Measurements from ENCODE around the gene ZBTB1. TPM values are rescaled to one million over a fixed set of nuclear protein-coding genes. Genes with fewer than 3 reads are reported as not detected.

Gene ZBTB1
- total RNA-seq, 1 donor: 67.7 TPM

GRCh38 chr14:64561631-64562030 is 57.1 kb downstream of the ZBTB1 start:
- Histone ChIP-seq H3K4me2 (ENCODE audit: insufficient read depth, low read length) (no peak overlapping the region), H4K20me1 (ENCODE audit: insufficient read depth, low read length) (no peaks in the 10 kb centered on the region), H3K4me3 (ENCODE audit: insufficient read depth, low read length) (no peak overlapping the region), H3K4me1 (ENCODE audit: insufficient read depth, low read length) (no peaks in the 10 kb centered on the region), H3K36me3 (ENCODE audit: insufficient read depth, low read length) (no peaks in the 10 kb centered on the region), H2AFZ (ENCODE audit: low read length) (no peak overlapping the region), H3K79me2 (ENCODE audit: insufficient read depth, low read length) (no peaks in the 10 kb centered on the region), H3K9me3 (ENCODE audit: low read depth, low read length) (no peaks in the 10 kb centered on the region), H3K27ac (ENCODE audit: low read depth, low read length) (no peak overlapping the region), H3K27me3 (ENCODE audit: insufficient read depth, low read length) (no peaks in the 10 kb centered on the region)
- no peak for TF ChIP-seq CTCF (IDR thresholded peaks at IDR 0.05; ENCODE audit: extremely low read depth, low read depth, low read length)
- no peak for DNase-seq (ENCODE audit: insufficient read length, low spot score, missing footprints)

- Histone ChIP-seq H3K4me3 (ENCODE audit: insufficient read depth, low read length) (no peak overlapping the region), H4K20me1 (ENCODE audit: insufficient read depth, low read length) (no peaks in the 10 kb centered on the region), H3K36me3 (ENCODE audit: insufficient read depth, low read length) (no peaks in the 10 kb centered on the region), H3K79me2 (ENCODE audit: insufficient read depth, low read length) (no peaks in the 10 kb centered on the region), H3K27ac (ENCODE audit: low read depth, low read length) (no peak overlapping the region), H3K4me2 (ENCODE audit: insufficient read depth, low read length) (no peak overlapping the region), H3K27me3 (ENCODE audit: insufficient read depth, low read length) (no peaks in the 10 kb centered on the region), H3K4me1 (ENCODE audit: insufficient read depth, low read length) (no peaks in the 10 kb centered on the region), H2AFZ (ENCODE audit: low read length) (no peak overlapping the region), H3K9me3 (ENCODE audit: low read depth, low read length) (no peaks in the 10 kb centered on the region)
- TF ChIP-seq CTCF (IDR thresholded peaks at IDR 0.05; ENCODE audit: extremely low read depth, low read depth, low read length): no peak
- DNase-seq (ENCODE audit: insufficient read length, low spot score, missing footprints): no peak
Observed at GRCh38 chr14:64562436-64562835, 57.9 kb downstream of the ZBTB1 start.

GRCh38 chr14:64563696-64564095 is 59.1 kb downstream of the ZBTB1 start:
- Histone ChIP-seq H3K4me3 (ENCODE audit: insufficient read depth, low read length) (no peak overlapping the region), H2AFZ (ENCODE audit: low read length) (no peak overlapping the region), H3K9me3 (ENCODE audit: low read depth, low read length) (no peaks in the 10 kb centered on the region), H3K36me3 (ENCODE audit: insufficient read depth, low read length) (no peaks in the 10 kb centered on the region), H3K4me2 (ENCODE audit: insufficient read depth, low read length) (no peak overlapping the region), H4K20me1 (ENCODE audit: insufficient read depth, low read length) (no peaks in the 10 kb centered on the region), H3K4me1 (ENCODE audit: insufficient read depth, low read length) (peaks cover under 1% of the 10 kb centered on the region), H3K27ac (ENCODE audit: low read depth, low read length) (no peak overlapping the region), H3K79me2 (ENCODE audit: insufficient read depth, low read length) (no peaks in the 10 kb centered on the region), H3K27me3 (ENCODE audit: insufficient read depth, low read length) (no peaks in the 10 kb centered on the region)
- no peak for DNase-seq (ENCODE audit: insufficient read length, low spot score, missing footprints)
- no peak for TF ChIP-seq CTCF (IDR thresholded peaks at IDR 0.05; ENCODE audit: extremely low read depth, low read depth, low read length)

- H3K9me3 ChIP-seq (ENCODE audit: low read depth, low read length): no peaks in the 10 kb centered on the region
- H3K4me3 ChIP-seq (ENCODE audit: insufficient read depth, low read length): no peak overlapping the region
- TF ChIP-seq CTCF (IDR thresholded peaks at IDR 0.05; ENCODE audit: extremely low read depth, low read depth, low read length): no peak
- H3K36me3 ChIP-seq (ENCODE audit: insufficient read depth, low read length): no peaks in the 10 kb centered on the region
- no peak for DNase-seq (ENCODE audit: insufficient read length, low spot score, missing footprints)
- H3K27me3 ChIP-seq (ENCODE audit: insufficient read depth, low read length): no peaks in the 10 kb centered on the region
- H3K79me2 ChIP-seq (ENCODE audit: insufficient read depth, low read length): no peaks in the 10 kb centered on the region
- H3K27ac ChIP-seq (ENCODE audit: low read depth, low read length): no peak overlapping the region
- no peaks in the 10 kb centered on the region for H4K20me1 ChIP-seq (ENCODE audit: insufficient read depth, low read length)
- no peak overlapping the region for H3K4me2 ChIP-seq (ENCODE audit: insufficient read depth, low read length)
- H3K4me1 ChIP-seq (ENCODE audit: insufficient read depth, low read length): peaks cover 14% of the 10 kb centered on the region
- H2AFZ ChIP-seq (ENCODE audit: low read length): peak overlapping the region; percentile 43
Observed at GRCh38 chr14:64566651-64567122, 62.1 kb downstream of the ZBTB1 start.

Data from osteoblast (primary cell).